LNCaP clone FGC (cell line): ENCODE measurements around the gene SPOCK3.

Source experiments
- DNase-seq: peaks from one replicate; pipeline ENCODE4 v3.0.0-alpha.2; 2011; ENCODE audit warnings: low read depth
- H3K4me3 ChIP-seq: 2 replicates; pipeline ENCODE4 v1.5.1; 2011; ENCODE audit warnings: mild to moderate bottlenecking, low read depth, low read length, control low read depth
- CTCF ChIP-seq: IDR thresholded peaks from 2 replicates; pipeline ENCODE4 v1.5.1; 2012; ENCODE audit warnings: mild to moderate bottlenecking; ENCODE audit not compliant: control insufficient read depth, insufficient read depth; ENCODE audit errors: extremely low read depth

The SPOCK3 gene

DNA sequence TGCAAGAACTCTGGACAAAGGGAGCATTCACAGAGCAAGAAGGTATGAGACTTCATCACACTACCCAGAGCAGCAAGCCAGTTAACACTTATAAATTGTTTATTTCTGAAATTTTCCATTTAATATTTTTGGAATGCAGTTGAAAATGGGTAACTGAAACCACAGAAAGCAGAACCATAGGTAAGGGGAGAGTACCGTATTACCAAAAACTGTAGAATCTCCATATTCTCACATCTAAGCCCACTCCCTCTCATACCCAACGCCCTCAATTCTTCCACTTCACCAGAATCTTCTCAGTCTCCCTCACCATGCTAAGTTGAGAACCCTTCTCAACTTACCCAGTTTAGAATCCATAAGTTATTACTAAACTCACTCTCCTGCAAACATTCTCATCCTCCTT is 277.8 kb downstream of the SPOCK3 start:
- no peak overlapping the region for H3K4me3 ChIP-seq
- TF ChIP-seq CTCF = no peak
- DNase-seq = no peak

DNA sequence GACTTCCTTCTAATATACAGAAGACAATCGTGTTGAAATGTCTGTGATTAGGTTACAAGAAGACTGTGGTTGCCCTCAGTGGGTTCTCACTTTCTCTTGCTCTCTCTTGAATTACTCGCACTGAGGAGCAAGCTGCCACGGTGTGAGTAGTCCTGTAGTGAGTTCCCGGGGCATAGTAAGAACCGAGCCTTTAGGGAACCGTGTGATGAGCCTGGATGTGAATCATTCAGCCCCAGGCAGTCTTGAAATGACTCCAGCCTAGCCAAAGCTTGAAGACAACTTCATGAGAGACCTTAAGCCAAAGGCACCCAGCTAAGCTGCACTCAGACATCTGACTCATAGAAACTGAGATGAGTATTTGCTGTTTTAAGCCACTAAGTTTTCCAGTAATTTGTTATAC is 292.7 kb downstream of the SPOCK3 start:
- TF ChIP-seq CTCF = no peak
- DNase-seq = no peak
- H3K4me3 ChIP-seq = no peak overlapping the region

GRCh38 chr4:166930464-166930863 is 303.8 kb downstream of the SPOCK3 start:
- DNase-seq = no peak
- no peak overlapping the region for H3K4me3 ChIP-seq
- TF ChIP-seq CTCF = no peak

DNA sequence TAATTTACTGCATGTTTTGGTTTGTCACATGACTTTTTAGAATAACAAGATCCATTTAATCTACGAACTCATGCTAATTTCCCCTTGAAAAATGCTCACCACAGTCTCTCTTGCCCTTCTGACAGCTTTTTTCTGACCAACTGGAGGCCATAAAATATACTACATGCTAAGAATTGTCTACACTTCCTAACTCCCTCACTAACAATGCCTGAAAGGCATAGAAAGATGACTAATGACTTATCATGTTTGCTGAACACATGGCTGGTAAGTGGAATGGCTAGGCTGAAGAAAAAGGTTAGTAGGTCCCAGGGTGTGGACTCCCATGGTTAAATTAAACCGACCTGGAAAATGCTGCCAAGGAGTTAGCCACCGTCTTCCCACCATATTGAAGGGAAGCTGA is 309.9 kb downstream of the SPOCK3 start:
- DNase-seq = no peak

GRCh38 chr4:166913926-166914325 is 320.4 kb downstream of the SPOCK3 start:
- DNase-seq = no peak
- no peak overlapping the region for H3K4me3 ChIP-seq
- no peak for TF ChIP-seq CTCF

More for the DNA sequence above, 309.9 kb downstream of the SPOCK3 start:
- TF ChIP-seq CTCF = no peak
- no peak overlapping the region for H3K4me3 ChIP-seq

DNA sequence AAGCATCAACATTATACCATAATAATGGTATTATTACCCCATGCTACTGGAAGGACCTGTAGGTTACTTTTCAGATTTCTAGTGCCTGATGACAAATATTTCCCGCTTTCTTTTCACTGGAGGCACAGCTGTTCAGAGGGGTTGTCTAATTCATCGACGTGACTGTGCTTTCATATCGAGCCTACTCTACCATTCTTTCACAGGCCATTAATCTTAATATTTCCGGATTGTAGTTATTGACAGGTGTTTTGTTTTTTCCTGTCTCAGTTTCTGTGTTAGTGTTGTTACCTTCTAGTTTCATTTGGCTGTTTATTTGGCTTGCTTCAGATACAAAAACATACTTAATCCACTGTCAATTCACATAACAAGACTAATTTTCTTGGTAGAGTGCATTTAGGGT is 330.9 kb downstream of the SPOCK3 start:
- no peak overlapping the region for H3K4me3 ChIP-seq
- no peak for TF ChIP-seq CTCF
- DNase-seq = no peak

DNA sequence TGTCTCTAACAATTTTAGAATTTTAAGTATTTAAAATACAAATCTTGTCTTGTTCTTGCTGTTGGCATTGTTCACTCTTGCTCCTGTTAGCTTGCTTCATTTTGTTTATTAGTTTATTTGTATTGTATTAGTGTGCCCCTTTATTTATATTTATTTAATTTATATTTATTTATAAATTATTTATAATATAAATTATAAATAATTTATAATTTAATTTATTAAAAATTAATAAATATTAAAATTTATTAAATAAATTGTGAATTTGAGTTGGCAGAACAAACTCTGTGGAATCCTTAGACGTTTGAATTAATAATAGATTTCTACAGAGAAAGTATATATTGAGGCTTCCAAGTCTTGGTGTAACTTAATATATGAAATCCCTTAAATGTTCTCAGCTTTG is 331.4 kb downstream of the SPOCK3 start:
- TF ChIP-seq CTCF = no peak
- H3K4me3 ChIP-seq = no peak overlapping the region
- DNase-seq = no peak
